ENCODE results near the gene ZNF319. TPM values are rescaled to one million over a fixed set of nuclear protein-coding genes. Genes with fewer than 3 reads are reported as not detected.

The ZNF319 gene
- total and polyA plus RNA-seq, 5 experiments from 2014 or later: 3.7 to 21.6 (median 10.7) TPM

DNA sequence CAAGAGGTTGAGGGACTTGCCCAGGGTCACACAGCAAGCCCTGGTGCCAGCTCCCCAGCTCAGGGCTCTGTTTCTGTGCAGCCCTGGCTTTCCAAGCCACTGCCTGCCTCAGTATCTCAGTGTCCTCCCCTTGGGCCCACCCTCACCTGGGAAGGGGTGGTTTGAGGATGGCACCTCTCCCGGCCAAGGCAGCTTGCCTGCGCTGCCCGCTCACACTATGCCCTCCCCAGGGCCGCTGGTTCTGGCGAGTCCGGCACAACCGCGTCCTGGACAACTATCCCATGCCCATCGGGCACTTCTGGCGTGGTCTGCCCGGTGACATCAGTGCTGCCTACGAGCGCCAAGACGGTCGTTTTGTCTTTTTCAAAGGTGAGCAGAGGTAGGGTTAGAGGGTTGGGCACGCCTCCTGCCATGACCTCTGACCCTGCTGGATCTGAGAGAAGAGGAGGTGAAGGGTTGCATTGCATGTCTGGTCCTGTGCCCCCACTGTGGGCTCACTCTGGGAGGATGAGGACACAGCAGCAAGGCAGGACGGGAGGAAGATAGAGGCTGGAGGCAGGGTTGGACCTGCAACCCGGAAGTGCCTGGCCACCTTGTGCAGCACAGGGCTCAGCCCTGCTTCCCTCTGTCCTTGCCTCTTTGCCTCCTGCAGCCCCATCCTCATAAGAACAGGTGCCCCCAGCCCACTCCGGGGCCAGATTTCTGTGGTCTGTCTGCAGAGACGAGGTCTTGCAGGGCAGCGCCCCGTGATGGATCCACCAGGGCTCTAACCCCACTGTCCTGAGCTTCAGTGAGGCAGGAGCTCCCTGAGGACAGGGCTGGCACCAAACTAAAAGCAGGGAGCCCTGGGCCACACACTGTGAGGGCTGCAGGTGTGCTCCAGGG is 41.8 kb upstream of the ZNF319 start:
- DNase-seq: peak in 1 of 10 donors; percentile 63
- no peak for ATAC-seq
- Mint-ChIP-seq H3K4me3 (no peak overlapping the region), H3K4me1 (no peaks in the 10 kb centered on the region), H3K27me3 (no peaks in the 10 kb centered on the region), H3K9me3 (no peaks in the 10 kb centered on the region), H3K27ac (peak overlapping the region in 1 of 10 donors; percentile 70), H3K36me3 (no peaks in the 10 kb centered on the region)
- POLR2A ChIA-PET: no interaction called here

DNA sequence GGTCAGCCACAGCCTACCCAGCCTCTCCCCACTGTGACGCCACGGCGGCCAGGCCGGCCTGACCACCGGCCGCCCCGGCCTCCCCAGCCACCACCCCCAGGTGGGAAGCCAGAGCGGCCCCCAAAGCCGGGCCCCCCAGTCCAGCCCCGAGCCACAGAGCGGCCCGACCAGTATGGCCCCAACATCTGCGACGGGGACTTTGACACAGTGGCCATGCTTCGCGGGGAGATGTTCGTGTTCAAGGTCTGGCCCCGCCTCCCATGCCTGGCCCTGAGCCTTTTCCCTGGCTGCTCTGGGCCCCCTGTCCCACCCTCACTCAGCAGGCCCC is 41.1 kb upstream of the ZNF319 start:
- no peaks in the 10 kb centered on the region for H3K4me1 Mint-ChIP-seq
- POLR2A ChIA-PET: no interaction called here
- H3K27ac Mint-ChIP-seq: no peak overlapping the region
- no peak for DNase-seq
- no peaks in the 10 kb centered on the region for H3K27me3 Mint-ChIP-seq
- no peak overlapping the region for H3K4me3 Mint-ChIP-seq
- H3K36me3 Mint-ChIP-seq: no peaks in the 10 kb centered on the region
- H3K9me3 Mint-ChIP-seq: no peaks in the 10 kb centered on the region
- no peak for ATAC-seq

DNA sequence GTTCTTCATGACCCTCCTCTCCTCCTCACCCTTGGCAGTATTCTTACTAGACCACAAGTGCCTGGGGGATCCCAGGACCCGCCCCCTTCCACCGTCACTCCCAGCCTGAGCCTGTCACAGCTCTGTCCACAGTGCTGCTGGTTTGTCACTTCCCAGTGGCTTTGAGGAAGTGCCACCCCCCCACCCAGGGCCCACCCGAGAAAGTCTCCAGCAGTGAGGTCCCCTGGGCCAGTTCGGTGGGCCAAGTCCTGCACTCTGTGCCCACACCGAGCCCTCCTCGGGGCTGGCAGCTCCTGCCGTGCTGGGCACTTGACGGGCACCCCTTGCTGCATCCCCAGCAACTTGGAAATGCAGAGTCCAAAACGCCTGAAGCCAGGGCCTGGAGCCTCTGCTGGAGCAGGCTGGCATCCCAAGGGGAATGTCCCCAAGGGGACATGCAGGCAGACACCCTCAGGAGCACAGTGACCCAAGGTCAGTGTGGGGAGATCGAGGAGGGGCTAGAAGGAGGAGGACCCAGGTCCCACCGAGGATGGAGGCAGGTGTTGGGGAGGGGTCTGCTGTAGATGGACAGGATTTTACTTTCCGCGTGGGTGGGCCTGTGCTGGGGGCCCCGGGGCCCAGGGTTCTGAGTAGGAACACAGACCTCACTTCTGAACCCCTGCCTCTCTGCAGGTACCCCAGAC is 40.6 kb upstream of the ZNF319 start:
- POLR2A ChIA-PET: interaction anchor here (0.6 kb wide), 1 partner anchor 9 kb away, joined by 3 read pairs; no protein-coding TSS in a partner anchor
- H3K27me3 Mint-ChIP-seq: no peaks in the 10 kb centered on the region
- H3K4me1 Mint-ChIP-seq: no peaks in the 10 kb centered on the region
- no peak overlapping the region for H3K27ac Mint-ChIP-seq
- no peaks in the 10 kb centered on the region for H3K9me3 Mint-ChIP-seq
- H3K4me3 Mint-ChIP-seq: no peak overlapping the region
- DNase-seq: no peak
- ATAC-seq: no peak
- no peaks in the 10 kb centered on the region for H3K36me3 Mint-ChIP-seq

DNA sequence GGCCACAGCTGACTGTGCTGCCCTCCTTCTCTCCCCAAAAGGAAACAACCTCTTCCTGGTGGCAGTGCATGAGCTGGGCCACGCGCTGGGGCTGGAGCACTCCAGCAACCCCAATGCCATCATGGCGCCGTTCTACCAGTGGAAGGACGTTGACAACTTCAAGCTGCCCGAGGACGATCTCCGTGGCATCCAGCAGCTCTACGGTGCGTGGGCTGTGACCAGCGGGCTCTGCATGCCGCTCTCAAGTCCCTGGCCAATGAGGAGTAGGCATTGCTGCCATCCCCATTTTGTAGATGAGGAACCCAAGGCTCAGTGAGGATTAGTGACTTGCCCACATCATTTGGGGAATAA is 40.0 kb upstream of the ZNF319 start:
- Mint-ChIP-seq H3K36me3 (no peaks in the 10 kb centered on the region), H3K4me3 (no peak overlapping the region), H3K27ac (no peak overlapping the region), H3K4me1 (no peaks in the 10 kb centered on the region), H3K27me3 (no peaks in the 10 kb centered on the region), H3K9me3 (no peaks in the 10 kb centered on the region)
- DNase-seq (no peak), ATAC-seq (no peak)
- POLR2A ChIA-PET: interaction anchor here (0.6 kb wide), 1 partner anchor 9 kb away, joined by 3 read pairs; no protein-coding TSS in a partner anchor

DNA sequence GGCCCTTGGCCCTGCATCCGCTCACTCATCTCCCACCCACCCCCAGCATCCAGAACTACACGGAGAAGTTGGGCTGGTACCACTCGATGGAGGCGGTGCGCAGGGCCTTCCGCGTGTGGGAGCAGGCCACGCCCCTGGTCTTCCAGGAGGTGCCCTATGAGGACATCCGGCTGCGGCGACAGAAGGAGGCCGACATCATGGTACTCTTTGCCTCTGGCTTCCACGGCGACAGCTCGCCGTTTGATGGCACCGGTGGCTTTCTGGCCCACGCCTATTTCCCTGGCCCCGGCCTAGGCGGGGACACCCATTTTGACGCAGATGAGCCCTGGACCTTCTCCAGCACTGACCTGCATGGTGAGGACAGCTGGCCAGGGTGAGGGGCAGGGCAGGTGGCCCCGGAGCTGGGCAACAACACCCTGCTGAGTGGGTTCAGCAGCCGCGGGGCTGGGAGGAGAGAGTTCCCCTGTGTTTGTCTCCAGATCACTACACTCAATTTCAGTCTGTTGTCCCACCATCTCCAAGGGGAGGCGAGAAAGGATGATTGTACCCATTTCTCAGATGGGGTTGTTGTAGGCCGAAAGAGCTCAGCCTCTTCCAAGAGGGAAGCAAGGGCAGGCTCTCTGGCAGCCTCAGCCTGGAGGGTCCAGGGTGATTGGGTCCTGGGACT is 39.5 kb upstream of the ZNF319 start:
- Mint-ChIP-seq H3K4me1 (no peaks in the 10 kb centered on the region), H3K27me3 (no peaks in the 10 kb centered on the region), H3K9me3 (no peaks in the 10 kb centered on the region), H3K4me3 (no peak overlapping the region), H3K36me3 (no peaks in the 10 kb centered on the region), H3K27ac (no peak overlapping the region)
- POLR2A ChIA-PET: no interaction called here
- ATAC-seq: no peak
- DNase-seq: no peak

DNA sequence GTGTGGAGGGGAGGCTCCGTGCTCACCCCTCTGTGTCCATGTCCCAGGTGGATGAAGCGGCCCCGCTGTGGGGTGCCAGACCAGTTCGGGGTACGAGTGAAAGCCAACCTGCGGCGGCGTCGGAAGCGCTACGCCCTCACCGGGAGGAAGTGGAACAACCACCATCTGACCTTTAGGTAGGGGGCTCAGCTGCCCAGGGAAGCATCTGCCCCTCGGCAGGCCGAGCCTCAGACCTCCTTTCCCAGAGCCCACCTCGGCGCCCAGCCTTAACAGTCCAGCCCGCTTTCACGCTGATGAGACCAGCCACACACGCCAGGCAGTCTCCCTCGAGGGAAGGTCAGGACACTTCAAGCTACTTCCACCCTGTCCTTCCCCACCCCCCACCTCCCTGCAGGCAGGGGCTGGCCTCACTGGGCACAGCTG is 37.8 kb upstream of the ZNF319 start:
- Mint-ChIP-seq H3K4me1 (no peaks in the 10 kb centered on the region), H3K36me3 (no peaks in the 10 kb centered on the region), H3K27ac (no peak overlapping the region), H3K4me3 (no peak overlapping the region), H3K9me3 (no peaks in the 10 kb centered on the region), H3K27me3 (no peaks in the 10 kb centered on the region)
- DNase-seq: no peak
- POLR2A ChIA-PET: no interaction called here
- ATAC-seq: no peak

DNA sequence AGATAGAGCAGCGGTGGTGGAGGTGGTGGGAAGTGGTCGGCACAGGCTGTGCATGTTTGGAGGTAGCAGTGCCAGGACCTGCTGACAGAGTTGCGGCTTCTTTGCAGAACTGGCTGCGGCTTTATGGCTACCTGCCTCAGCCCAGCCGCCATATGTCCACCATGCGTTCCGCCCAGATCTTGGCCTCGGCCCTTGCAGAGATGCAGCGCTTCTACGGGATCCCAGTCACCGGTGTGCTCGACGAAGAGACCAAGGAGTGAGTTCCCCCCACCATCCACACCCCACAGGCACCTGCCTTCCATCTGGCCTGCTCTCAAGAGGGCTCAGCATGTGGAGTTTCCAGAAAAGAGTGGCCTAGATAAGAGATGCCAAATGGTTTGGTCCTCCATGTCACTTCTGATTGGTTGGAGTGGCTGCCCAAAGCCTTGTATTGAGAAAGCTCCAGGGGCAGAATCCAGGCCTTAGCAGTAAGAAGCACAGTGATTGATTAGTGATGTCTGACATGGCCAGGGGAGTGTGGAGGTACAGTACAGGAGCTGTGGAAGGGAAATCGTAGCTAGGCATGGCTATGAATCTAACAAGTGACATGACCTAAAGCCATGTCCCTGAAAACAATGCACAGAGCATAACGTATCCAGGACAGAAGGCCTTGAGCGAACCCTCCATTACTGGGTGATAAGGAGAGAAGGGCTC is 37.0 kb upstream of the ZNF319 start:
- no peaks in the 10 kb centered on the region for H3K9me3 Mint-ChIP-seq
- POLR2A ChIA-PET: no interaction called here
- H3K36me3 Mint-ChIP-seq: no peaks in the 10 kb centered on the region
- no peaks in the 10 kb centered on the region for H3K27me3 Mint-ChIP-seq
- no peak overlapping the region for H3K4me3 Mint-ChIP-seq
- no peaks in the 10 kb centered on the region for H3K4me1 Mint-ChIP-seq
- ATAC-seq (no peak), DNase-seq (no peak)
- H3K27ac Mint-ChIP-seq: peak overlapping the region in 3 of 10 donors; percentile 18 to 77 (median 56)

DNA sequence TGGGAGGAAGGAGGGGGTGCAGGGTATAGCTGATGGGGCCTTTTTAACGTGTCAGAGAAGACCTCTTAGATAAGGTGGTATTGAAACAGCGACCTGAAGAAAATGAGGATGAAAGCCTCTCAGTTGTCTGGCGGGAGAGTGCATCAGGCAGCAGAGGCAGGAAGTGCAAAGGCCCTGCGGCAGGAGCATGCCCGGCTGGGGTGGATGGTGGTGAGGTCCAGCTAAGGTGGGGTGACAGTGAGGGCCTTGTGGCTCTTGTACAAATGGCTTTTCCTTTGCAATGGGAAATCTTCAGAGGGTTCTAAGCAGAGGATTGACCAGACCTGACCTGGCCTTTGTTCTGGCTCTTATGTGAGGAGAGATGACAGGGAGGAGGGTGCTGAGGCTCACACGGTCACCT is 36.5 kb upstream of the ZNF319 start:
- Mint-ChIP-seq H3K27me3 (no peaks in the 10 kb centered on the region), H3K9me3 (no peaks in the 10 kb centered on the region), H3K27ac (peak overlapping the region in 2 of 10 donors; percentile 56 to 77), H3K4me1 (no peaks in the 10 kb centered on the region), H3K4me3 (no peak overlapping the region), H3K36me3 (no peaks in the 10 kb centered on the region)
- ATAC-seq: no peak
- peak in 1 of 10 donors; percentile 54 for DNase-seq
- POLR2A ChIA-PET: no interaction called here

DNA sequence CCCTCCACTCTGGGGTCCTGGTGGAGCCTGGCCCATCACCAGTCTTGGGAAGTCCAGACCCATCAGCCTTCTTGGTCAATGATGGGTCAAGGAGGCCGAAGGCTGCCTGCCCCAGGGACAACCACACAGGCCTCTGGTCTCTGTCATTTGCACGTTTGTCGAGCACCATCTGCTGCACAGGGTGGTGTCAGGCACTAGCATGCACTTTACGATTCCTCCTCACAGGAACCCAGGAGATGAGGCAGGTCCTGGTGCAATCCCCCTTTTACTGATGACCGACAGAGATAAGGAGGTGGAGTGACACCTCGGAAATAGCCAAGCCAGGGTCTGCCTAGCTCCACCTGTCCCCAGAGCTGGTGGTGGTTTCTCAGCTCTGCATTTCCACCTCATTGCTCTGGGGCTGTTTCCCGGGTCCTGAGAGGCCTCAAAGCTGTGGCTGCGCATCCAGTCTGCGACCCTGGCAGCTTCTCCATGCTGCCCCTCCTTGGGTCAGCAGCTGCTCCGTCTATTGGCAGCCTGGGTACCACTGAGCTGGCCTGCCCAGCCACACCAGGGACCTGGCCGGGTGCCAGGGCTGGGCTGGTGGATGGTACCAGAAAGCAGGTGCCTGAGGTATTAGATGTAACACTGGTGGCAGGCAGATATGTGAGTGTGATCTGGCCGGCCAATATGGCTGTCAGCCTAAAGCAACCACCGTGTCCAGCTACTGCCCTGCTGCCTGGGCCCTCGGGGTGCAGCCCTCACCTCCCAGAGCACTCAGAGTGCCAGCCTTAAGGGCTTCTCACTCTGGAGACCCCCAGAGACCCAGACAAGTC is 35.1 kb upstream of the ZNF319 start:
- no peak for DNase-seq
- no peaks in the 10 kb centered on the region for H3K36me3 Mint-ChIP-seq
- H3K9me3 Mint-ChIP-seq: no peaks in the 10 kb centered on the region
- H3K27ac Mint-ChIP-seq: no peak overlapping the region
- no peak for ATAC-seq
- no peaks in the 10 kb centered on the region for H3K27me3 Mint-ChIP-seq
- no peaks in the 10 kb centered on the region for H3K4me1 Mint-ChIP-seq
- POLR2A ChIA-PET: interaction anchor here (0.6 kb wide), 1 partner anchor 392 kb away, joined by 3 read pairs; no protein-coding TSS in a partner anchor
- H3K4me3 Mint-ChIP-seq: no peak overlapping the region

DNA sequence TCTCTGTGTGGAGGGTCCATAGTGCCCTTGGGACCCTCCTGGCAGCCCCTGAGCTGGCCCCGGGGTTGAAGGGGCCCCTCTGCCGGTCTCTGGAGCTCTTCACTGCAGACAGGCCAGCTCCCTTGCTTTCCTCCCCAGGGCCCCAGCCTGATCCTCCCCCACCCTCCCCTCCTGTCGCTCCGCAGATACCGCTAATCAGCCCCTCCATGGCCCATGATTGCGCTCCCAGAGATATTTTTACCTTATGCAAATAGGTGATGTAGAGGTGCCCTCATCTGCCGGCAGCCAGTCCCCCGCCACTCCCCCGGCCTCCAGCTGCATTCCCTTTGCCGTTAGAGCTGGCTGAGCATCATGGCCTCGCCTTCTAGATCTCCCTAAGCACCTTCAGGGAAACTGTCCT is 34.3 kb upstream of the ZNF319 start:
- no peaks in the 10 kb centered on the region for H3K36me3 Mint-ChIP-seq
- DNase-seq (no peak), ATAC-seq (no peak)
- no peaks in the 10 kb centered on the region for H3K27me3 Mint-ChIP-seq
- H3K27ac Mint-ChIP-seq: no peak overlapping the region
- POLR2A ChIA-PET: interaction anchor here (0.6 kb wide), 1 partner anchor 391 kb away, joined by 3 read pairs; no protein-coding TSS in a partner anchor
- H3K4me3 Mint-ChIP-seq: no peak overlapping the region
- no peaks in the 10 kb centered on the region for H3K4me1 Mint-ChIP-seq
- H3K9me3 Mint-ChIP-seq: no peaks in the 10 kb centered on the region

DNA sequence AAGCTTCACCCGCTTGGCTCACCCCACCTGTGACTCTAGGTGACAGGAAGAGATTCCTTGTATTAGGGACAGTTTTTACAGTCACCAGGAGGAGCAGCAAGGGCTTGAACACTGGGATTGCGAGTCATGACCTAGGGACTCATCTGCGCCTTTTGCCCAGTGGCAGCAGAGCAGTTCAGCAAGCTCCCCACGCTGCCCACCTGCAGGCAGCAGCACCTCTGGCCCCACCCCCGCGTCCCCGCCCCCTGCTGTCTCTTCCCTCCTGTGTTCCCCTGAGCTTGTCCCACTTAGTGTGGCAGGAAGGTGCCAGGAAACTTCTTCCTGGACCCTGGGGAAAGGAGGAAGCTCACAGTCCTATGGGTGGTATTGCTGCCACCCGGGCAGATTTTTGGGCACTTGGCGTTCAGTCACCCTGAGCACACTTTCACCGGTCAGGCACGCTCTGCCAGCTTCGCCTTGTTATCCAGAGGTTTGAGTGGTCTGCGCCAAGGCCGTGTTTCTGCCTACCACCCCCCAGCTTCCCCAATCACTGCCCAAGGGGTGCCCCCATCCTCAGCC is 33.7 kb upstream of the ZNF319 start:
- no peaks in the 10 kb centered on the region for H3K9me3 Mint-ChIP-seq
- DNase-seq (no peak), ATAC-seq (no peak)
- H3K4me1 Mint-ChIP-seq: no peaks in the 10 kb centered on the region
- POLR2A ChIA-PET: no interaction called here
- H3K27ac Mint-ChIP-seq: no peak overlapping the region
- H3K4me3 Mint-ChIP-seq: no peak overlapping the region
- no peaks in the 10 kb centered on the region for H3K36me3 Mint-ChIP-seq
- H3K27me3 Mint-ChIP-seq: peaks cover 0 to 5% (median 3%) of the 10 kb centered on the region in 5 donors

DNA sequence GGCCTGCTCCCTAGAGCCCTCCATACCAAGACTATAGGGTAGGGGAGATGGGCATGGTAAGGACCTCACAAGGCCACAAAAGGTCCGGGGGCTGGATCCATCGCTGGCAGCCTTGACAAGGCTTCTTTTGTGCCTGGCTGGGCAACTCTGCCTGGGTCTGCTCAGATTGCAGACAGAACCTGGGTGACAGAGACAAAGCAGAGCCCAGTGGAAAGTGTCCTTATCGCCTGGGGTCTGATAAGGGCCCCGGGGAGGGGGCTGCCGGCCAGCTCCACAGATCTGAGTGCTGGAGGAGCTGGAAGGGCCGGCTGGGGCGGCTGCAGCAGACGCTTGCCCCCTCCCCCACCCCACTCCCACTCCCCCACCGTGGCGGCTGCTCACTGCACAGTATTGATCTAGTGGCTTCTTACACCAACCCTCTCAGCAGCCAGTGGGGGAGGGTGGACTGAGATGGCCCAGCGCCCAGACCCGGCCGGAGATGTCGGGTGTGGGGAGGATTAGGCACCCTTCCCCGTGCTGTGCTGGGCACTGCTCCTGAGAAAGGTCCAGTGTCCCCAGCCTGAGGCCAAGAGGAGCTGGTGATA is 32.3 kb upstream of the ZNF319 start:
- peaks cover 0 to 13% (median 8%) of the 10 kb centered on the region in 5 donors for H3K27me3 Mint-ChIP-seq
- H3K9me3 Mint-ChIP-seq: no peaks in the 10 kb centered on the region
- DNase-seq (no peak), ATAC-seq (no peak)
- POLR2A ChIA-PET: no interaction called here
- H3K36me3 Mint-ChIP-seq: no peaks in the 10 kb centered on the region
- no peak overlapping the region for H3K27ac Mint-ChIP-seq
- H3K4me3 Mint-ChIP-seq: no peak overlapping the region
- H3K4me1 Mint-ChIP-seq: peaks cover 0 to 2% (median 1%) of the 10 kb centered on the region in 4 donors
